Measurements from ENCODE around the gene MROH8. TPM values are rescaled to one million over a fixed set of nuclear protein-coding genes. Genes with fewer than 3 reads are reported as not detected.
A peak's percentile ranks its signal among the peaks of the same experiment; 100 is the strongest.

The MROH8 gene
- total RNA-seq, 1 experiment from 2014 or later, result 1.3 TPM

DNA sequence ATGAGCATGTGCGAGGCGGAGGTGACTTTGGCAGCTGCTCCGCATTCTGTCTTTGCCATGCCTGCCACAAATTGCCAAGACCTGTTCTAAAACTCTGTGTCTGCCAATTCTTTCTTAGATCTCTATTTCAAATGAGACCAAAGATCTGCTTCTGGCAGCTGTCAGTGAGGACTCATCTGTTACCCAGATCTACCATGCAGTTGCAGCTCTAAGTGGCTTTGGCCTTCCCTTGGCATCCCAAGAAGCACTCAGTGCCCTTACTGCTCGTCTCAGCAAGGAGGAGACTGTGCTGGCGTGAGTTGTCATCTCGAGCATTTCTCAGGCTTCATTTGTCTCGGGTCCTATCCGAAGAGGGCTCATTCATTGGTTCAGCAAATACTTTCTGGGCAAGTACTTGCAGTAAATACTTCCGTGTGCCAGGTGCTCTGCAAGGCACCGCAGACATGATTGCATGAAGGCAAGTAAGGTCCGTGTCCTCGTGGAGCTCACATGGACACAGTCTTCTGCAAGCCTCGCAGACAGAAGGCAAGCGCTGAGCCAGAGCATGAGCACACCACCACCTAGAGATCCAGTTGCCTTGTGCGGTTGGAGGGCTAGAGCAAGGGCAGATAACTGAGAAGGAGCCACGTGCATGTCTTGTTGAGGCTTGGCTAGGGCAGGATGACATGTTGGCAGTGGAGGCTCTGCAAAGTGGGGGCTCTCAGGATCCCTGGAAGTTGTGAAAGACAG, 19.7 kb upstream of the MROH8 start:
- no peak for DNase-seq (ENCODE audit: low read depth)

- DNase-seq (ENCODE audit: low read depth), result no peak
These were observed 15.5 kb upstream of the MROH8 start for GRCh38 chr20:37194621-37195417.

DNA sequence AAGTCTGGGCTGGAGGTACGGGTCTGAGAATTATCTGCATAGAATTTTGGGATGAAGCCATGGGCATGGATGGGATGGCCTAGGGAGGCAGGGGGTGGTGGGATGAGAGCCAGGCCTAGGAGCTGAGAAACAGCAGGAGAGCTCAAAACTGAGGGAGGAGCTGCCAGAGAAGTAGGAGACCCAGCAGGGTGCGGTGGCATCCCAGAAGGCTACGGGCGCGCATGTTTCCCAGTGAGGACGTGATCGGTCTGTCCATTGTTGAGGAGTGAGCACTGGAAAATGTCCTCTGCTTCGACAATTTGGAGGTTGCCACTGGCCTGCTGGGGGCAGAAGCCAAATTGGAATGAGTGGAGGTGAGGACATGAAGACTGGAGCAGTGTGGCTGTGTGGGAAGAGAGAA, 14.5 kb upstream of the MROH8 start:
- DNase-seq (ENCODE audit: low read depth), result no peak

DNA sequence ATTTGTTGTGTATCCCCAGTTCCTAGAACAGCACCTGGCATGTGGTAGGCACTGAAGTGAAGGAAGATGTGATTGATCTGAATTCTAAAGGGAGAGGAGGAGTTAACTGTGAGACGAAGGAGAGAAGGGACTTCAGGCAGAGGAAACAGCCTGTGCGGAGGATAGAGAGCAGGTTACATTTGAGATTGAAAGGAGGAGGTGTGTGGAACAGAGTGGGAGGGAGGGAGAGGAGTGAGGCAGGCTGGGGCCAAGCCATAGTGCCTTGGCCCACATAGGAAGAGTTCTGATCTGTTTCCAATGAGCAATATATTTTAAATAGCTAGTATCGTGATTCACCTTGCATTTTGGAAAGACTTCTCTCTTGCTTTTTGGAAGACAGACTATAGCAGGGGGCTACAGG, 13.9 kb upstream of the MROH8 start:
- DNase-seq (ENCODE audit: low read depth), result no peak

GRCh38 chr20:37192137-37192854, 12.9 kb upstream of the MROH8 start:
- DNase-seq (ENCODE audit: low read depth), result peak; percentile 88

GRCh38 chr20:37190354-37191112, 11.2 kb upstream of the MROH8 start:
- DNase-seq (ENCODE audit: low read depth), result no peak

DNA sequence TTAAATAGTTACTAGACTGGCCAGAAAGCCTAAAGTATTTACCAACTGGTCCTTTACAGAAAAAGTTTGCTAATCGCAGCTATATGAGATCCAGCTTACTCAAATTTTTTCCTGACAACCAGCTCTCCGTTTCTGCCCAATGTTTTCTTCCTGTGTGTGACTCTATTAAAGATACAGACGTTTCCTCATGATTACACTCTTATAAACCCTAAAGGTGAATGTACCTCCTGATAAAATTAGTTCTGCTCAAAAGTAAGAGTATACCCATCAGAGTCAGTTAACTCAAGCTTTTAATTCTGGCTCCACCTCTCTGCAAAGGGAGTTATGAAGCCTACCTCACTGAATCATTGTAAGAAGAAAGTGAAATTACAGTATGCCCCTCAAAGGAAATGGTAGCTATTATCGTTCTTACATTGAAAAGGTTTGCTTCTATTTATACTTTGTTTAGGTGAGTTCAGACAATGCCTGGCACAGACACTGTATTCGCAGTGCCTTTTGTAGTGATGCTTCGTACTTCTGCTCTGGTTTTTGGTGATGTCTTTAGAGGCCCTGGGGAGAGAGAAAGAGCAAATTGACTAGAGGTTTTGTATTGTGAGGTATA, 10.2 kb upstream of the MROH8 start:
- DNase-seq (ENCODE audit: low read depth), result no peak

- no peak for DNase-seq (ENCODE audit: low read depth)
These were observed 9.4 kb upstream of the MROH8 start for GRCh38 chr20:37188787-37189186.

GRCh38 chr20:37185686-37186085, 6.3 kb upstream of the MROH8 start:
- no peak for DNase-seq (ENCODE audit: low read depth)

DNA sequence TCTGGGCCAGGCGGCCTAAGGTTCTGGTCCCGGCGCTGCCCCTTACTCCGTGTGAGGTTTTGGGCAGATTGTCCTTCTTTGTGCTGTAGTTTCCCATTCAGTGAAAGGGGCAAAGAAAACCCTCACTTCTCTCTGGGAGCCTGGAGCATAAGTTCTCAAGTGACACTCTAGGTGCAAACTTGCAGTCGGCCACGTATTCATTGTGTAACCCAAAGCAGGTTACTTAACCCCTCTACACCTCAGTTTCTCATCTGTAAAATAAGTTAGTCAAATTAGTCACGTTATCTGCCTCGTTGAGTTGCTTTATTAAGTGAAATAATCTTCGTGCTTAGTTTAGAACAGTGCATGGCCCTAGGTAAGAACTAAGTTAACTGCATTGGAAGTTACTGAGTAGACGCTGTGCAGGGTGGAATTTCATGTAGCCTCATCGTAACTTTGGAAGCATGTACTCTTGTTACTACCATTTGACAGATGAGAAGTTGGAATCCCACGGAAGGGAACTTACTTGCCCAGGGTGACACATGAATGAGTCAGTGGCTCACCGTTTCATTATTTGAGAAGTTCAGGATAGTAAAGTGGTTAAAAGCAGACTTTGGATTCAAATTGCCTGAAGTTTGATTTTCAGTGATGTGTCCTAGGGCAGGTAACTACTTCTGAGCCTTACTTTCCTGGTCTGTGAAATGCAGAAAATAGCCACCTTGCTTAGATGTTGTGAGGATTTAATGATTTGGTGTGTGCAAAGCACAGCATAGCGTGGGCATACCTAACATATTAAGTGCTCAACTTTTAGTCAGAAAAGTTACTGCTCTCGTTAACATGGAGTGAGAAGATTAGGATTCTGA, 556 bp upstream of the MROH8 start:
- DNase-seq (ENCODE audit: low read depth), result peak; percentile 77

DNA sequence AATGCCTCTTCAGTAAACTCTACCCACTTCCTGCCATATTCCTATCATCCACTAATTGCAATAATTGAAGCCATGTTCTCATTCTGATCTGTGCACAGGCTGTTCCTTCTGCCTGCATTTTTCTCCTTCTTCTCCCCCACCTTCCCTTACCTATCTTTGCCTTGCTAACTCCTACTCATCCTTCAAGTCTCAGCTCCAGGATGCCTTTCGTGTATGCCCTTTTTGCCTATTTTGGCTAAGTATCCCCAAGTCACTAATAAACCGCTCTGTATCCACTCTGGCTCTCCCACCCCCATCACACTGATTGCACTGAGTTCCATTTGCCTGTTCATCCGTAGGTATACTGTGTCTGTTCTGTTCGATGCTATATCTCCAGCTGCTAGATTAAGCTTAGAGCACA, 6.5 kb downstream of the MROH8 start:
- no peak for DNase-seq (ENCODE audit: low read depth)

GRCh38 chr20:37166867-37167266, 12.5 kb downstream of the MROH8 start:
- DNase-seq (ENCODE audit: low read depth), result no peak

GRCh38 chr20:37165031-37165430, 14.3 kb downstream of the MROH8 start:
- no peak for DNase-seq (ENCODE audit: low read depth)

GRCh38 chr20:37163832-37164554, 15.4 kb downstream of the MROH8 start:
- no peak for DNase-seq (ENCODE audit: low read depth)

GRCh38 chr20:37162646-37163045, 16.7 kb downstream of the MROH8 start:
- no peak for DNase-seq (ENCODE audit: low read depth)

- DNase-seq (ENCODE audit: low read depth), result no peak
These were observed 17.4 kb downstream of the MROH8 start for GRCh38 chr20:37161830-37162549.

GRCh38 chr20:37160683-37161082, 18.7 kb downstream of the MROH8 start:
- no peak for DNase-seq (ENCODE audit: low read depth)

DNA sequence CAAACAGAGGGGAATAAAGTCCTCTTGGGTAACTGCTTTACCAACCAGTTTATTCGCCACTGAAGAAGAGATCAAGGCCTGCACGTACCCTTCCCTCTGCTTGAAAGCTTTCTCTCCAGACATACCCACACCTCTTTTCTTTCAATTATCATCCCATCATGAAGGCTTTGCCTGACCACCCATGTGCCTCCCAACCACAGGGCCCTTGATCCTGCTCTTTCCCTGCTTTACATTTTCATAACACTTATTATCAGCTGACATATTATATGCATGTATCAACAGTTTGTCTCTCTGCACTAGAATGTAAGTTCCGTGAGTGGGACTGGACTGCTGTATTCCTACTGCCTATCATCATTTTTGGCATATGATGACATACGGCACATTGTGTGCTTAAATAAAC, 21.1 kb downstream of the MROH8 start:
- no peak for DNase-seq (ENCODE audit: low read depth)

GRCh38 chr20:37155987-37156386, 23.4 kb downstream of the MROH8 start:
- DNase-seq (ENCODE audit: low read depth), result no peak
